OCI-LY3 (cell line): ENCODE measurements around the gene LRFN5.

Experiments used
- H2AFZ ChIP-seq: fragments of 200-600, 300-600 bp; shearing (Covaris generic); 2 replicates; pipeline ENCODE4 v1.6.0; 2014; ENCODE audit warnings: antibody characterized with exemption, low read depth, low read length
- H3K27ac ChIP-seq: fragments of 200-600, 300-600 bp; sonication (generic); 2 replicates; pipeline ENCODE4 v1.5.1; 2014; ENCODE audit warnings: mild to moderate bottlenecking, low read length, moderate library complexity, mixed read lengths
- H3K27me3 ChIP-seq: fragments of 200-600, 300-600 bp; sonication (generic); 2 replicates; pipeline ENCODE4 v1.6.1; 2014; ENCODE audit warnings: low read depth, low read length, mixed read lengths
- H3K36me3 ChIP-seq: fragments of 200-600, 300-600 bp; sonication (generic); replicated peaks from 2 replicates; pipeline ENCODE3; 2014; ENCODE audit warnings: low read depth, low read length, mixed read lengths
- H3K4me1 ChIP-seq: fragments of 300-600, 200-600 bp; sonication (generic); 2 replicates; pipeline ENCODE4 v1.6.1; 2014; ENCODE audit warnings: low read length, mixed read lengths
- H3K4me2 ChIP-seq: fragments of 200-600, 300-600 bp; sonication (generic); 2 replicates; pipeline ENCODE4 v1.6.1; 2014; ENCODE audit warnings: low read length, mixed read lengths
- H3K4me3 ChIP-seq: fragments of 300-600, 200-600 bp; sonication (generic); 2 replicates; pipeline ENCODE4 v1.5.1; 2014; ENCODE audit warnings: antibody characterized with exemption, mild to moderate bottlenecking, low read length, moderate library complexity
- H3K79me2 ChIP-seq: fragments of 300-600, 200-600 bp; shearing (Covaris generic); 2 replicates; pipeline ENCODE4 v1.6.1; 2014; ENCODE audit warnings: mild to moderate bottlenecking, low read length, mixed read lengths
- H3K9ac ChIP-seq: fragments of 300-600, 200-600 bp; shearing (Covaris generic); 2 replicates; pipeline ENCODE4 v1.6.0; 2014; ENCODE audit warnings: mild to moderate bottlenecking, low read length, moderate library complexity
- H3K9me3 ChIP-seq: fragments of 200-600, 300-600 bp; shearing (Covaris generic); 2 replicates; pipeline ENCODE4 v1.6.1; 2014; ENCODE audit warnings: low read length, mixed read lengths; ENCODE audit not compliant: insufficient read depth
- H4K20me1 ChIP-seq: fragments of 200-600, 300-600 bp; sonication (generic); 2 replicates; pipeline ENCODE4 v1.6.1; 2016; ENCODE audit warnings: low read length, mixed read lengths; ENCODE audit not compliant: insufficient read depth
- CTCF ChIP-seq: fragments of 200-600, 300-600 bp; sonication (generic); IDR thresholded peaks from 2 replicates; pipeline ENCODE4 v1.5.1; 2014; ENCODE audit warnings: antibody characterized with exemption, low read length, low read depth
- EZH2phosphoT487 ChIP-seq: fragments of 200-600 bp; shearing (Covaris generic); IDR thresholded peaks from 2 replicates; pipeline ENCODE4 v1.6.1; 2018; ENCODE audit warnings: antibody characterized with exemption, mixed run types, low read depth

Gene LRFN5

DNA sequence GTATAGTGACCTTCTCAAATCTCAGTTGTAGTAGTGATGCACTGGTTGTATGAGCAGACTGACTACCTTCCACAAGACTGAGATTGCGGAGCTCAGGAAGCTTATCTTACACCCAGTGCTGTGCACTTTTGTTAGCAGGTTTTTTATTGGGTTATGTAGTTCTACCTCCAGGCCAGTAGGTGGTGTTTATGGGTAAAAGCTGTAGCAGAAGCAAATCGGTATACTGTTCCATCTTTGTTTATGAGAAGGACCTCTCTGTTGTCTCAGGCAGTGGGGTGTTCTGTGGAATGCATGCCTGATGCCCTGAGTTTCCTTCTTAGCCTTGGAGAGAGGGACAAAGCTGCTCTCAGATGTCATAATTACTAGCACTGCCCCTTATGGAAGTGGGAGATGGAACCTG is 217.8 kb downstream of the LRFN5 start:
- TF ChIP-seq CTCF (peak; percentile 26), EZH2phosphoT487 (no peak)
- Histone ChIP-seq H3K9me3 (peaks cover 5% of the 10 kb centered on the region; the same call in 1 of the 2 replicates), H3K27ac (no peak overlapping the region)

DNA sequence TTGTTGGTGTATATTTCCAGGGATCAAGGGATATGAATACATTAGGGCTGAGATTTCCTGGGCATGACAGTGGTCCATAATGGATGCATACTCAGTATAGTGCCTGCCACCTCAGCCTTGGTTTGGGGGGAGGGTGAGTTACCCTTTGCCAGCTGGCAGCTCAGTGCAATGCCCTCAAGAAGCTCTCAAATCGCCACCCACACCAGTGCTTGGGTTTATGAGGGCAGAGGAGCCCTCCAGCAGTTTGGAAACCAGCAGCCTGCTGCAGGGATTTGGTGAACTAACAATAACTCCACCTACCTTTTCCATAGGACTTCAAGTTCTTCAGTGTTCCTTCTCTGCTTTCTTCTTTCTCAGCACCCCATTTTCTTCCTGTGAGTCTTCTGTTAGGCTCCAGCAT is 218.9 kb downstream of the LRFN5 start:
- Histone ChIP-seq H3K36me3 (no peaks in the 10 kb centered on the region), H3K4me2 (no peak overlapping the region), H3K9me3 (peaks cover 5% of the 10 kb centered on the region; the same call in 1 of the 2 replicates), H2AFZ (no peak overlapping the region), H4K20me1 (no peaks in the 10 kb centered on the region), H3K4me3 (no peak overlapping the region), H3K4me1 (no peaks in the 10 kb centered on the region), H3K27me3 (no peaks in the 10 kb centered on the region), H3K9ac (no peak overlapping the region), H3K27ac (no peak overlapping the region), H3K79me2 (no peaks in the 10 kb centered on the region)
- TF ChIP-seq EZH2phosphoT487 (no peak), CTCF (no peak)

More for the DNA sequence above, 217.8 kb downstream of the LRFN5 start:
- no peaks in the 10 kb centered on the region for H3K27me3 ChIP-seq
- no peak overlapping the region for H3K4me3 ChIP-seq
- no peak overlapping the region for H2AFZ ChIP-seq
- no peaks in the 10 kb centered on the region for H4K20me1 ChIP-seq
- no peak overlapping the region for H3K9ac ChIP-seq
- no peaks in the 10 kb centered on the region for H3K36me3 ChIP-seq
- no peak overlapping the region for H3K4me2 ChIP-seq
- no peaks in the 10 kb centered on the region for H3K79me2 ChIP-seq
- no peaks in the 10 kb centered on the region for H3K4me1 ChIP-seq

- TF ChIP-seq EZH2phosphoT487 (no peak), CTCF (no peak)
Measured at GRCh38 chr14:41830714-41831406, 224.2 kb downstream of the LRFN5 start.

GRCh38 chr14:41839661-41840060 is 233.0 kb downstream of the LRFN5 start:
- H3K4me3 ChIP-seq = no peak overlapping the region
- no peaks in the 10 kb centered on the region for H3K4me1 ChIP-seq
- no peak overlapping the region for H3K27ac ChIP-seq
- TF ChIP-seq CTCF = no peak
- no peak for TF ChIP-seq EZH2phosphoT487
- H3K9me3 ChIP-seq = no peaks in the 10 kb centered on the region
- H3K27me3 ChIP-seq = no peaks in the 10 kb centered on the region
- no peaks in the 10 kb centered on the region for H3K36me3 ChIP-seq
- H3K79me2 ChIP-seq = no peaks in the 10 kb centered on the region
- no peak overlapping the region for H3K4me2 ChIP-seq
- H4K20me1 ChIP-seq = no peaks in the 10 kb centered on the region
- H2AFZ ChIP-seq = no peak overlapping the region
- H3K9ac ChIP-seq = no peak overlapping the region

More at GRCh38 chr14:41830714-41831406, 224.2 kb downstream of the LRFN5 start:
- H3K9me3 ChIP-seq = no peaks in the 10 kb centered on the region
- no peak overlapping the region for H3K4me3 ChIP-seq
- no peaks in the 10 kb centered on the region for H4K20me1 ChIP-seq
- H3K27me3 ChIP-seq = no peaks in the 10 kb centered on the region
- H3K9ac ChIP-seq = no peak overlapping the region
- no peaks in the 10 kb centered on the region for H3K36me3 ChIP-seq
- no peaks in the 10 kb centered on the region for H3K79me2 ChIP-seq
- H3K27ac ChIP-seq = no peak overlapping the region
- H3K4me1 ChIP-seq = no peaks in the 10 kb centered on the region
- no peak overlapping the region for H2AFZ ChIP-seq
- no peak overlapping the region for H3K4me2 ChIP-seq
